ENCODE data around the gene KRT8.

The KRT8 gene

DNA sequence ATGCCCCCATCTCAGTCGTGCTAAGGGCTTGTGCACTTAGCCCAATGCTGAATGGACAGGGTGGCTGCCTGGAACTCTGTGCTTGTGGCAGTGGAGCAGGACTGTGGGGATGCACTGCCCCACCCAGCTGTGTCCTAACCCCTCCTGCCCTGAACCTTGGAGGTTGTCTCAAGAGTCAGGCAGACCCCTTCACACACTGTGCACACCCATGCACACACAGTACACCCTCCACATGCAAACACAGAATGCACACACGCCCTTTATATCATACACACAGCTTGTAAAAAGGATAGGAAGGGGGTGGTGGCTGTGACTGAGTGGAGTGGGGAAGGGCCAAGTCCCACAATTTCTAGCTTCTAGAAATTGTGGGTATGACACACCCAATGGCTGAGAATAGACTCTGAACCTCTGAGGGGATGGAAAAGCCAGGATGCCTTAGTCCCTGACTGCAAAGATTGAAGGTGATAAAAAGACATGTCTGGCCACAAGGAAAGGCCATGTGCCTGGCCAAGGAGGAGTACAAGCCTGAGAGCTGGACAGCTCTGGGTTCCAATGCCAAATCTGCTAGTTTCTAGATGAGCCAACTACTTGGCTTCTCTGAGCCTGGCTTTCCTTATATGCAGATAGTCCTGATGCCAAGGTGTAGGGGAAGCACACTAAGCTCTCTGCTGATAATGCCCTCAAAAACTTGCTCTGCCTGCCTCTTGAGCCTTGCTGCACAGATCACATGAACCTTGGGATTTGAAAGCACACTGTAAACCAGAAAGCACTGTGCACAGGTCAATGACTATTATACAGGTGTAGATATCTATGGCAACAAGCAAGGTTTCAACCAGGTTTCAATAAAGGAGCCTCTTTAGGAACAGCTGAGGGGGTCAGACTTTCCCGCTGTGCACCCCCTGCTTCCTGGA lies 8.4 kb downstream of the KRT8 start:
- DNase-seq (ENCODE audit: low read depth): no peak
- TF ChIP-seq, protein P1, sequence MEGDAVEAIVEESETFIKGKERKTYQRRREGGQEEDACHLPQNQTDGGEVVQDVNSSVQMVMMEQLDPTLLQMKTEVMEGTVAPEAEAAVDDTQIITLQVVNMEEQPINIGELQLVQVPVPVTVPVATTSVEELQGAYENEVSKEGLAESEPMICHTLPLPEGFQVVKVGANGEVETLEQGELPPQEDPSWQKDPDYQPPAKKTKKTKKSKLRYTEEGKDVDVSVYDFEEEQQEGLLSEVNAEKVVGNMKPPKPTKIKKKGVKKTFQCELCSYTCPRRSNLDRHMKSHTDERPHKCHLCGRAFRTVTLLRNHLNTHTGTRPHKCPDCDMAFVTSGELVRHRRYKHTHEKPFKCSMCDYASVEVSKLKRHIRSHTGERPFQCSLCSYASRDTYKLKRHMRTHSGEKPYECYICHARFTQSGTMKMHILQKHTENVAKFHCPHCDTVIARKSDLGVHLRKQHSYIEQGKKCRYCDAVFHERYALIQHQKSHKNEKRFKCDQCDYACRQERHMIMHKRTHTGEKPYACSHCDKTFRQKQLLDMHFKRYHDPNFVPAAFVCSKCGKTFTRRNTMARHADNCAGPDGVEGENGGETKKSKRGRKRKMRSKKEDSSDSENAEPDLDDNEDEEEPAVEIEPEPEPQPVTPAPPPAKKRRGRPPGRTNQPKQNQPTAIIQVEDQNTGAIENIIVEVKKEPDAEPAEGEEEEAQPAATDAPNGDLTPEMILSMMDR (conservative IDR thresholded peaks at IDR 0.05; ENCODE audit: control insufficient read depth, insufficient read depth, low read depth, low read length): no peak
- H3K4me3 ChIP-seq (ENCODE audit: control insufficient read depth, low read depth, low read length): no peak overlapping the region

DNA sequence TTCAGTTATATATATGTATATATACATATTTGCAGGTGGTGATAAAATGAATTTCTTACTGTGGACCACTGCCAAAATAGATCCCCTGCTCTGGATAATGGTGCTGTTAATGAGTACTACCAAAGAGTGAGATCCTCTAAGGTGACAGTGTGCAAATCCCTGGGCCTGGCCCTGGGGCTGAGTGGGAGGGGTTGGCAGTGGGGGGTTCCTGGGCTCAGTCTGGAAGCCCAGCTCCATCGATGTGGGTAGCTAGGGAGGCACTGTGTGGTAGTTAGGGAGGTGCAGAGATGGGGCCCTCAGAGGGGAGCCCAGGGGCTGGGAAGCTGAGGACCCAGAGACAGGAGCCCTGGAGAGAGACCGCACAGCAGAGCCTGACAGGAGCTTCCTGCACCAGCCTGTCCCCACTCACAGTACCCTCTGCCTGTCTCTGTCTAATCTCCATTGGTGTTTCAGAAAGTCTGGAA lies 9.1 kb downstream of the KRT8 start:
- TF ChIP-seq, protein P1 (conservative IDR thresholded peaks at IDR 0.05; ENCODE audit: control insufficient read depth, insufficient read depth, low read depth, low read length): no peak
- H3K4me3 ChIP-seq (ENCODE audit: control insufficient read depth, low read depth, low read length): no peak overlapping the region
- no peak for DNase-seq (ENCODE audit: low read depth)

DNA sequence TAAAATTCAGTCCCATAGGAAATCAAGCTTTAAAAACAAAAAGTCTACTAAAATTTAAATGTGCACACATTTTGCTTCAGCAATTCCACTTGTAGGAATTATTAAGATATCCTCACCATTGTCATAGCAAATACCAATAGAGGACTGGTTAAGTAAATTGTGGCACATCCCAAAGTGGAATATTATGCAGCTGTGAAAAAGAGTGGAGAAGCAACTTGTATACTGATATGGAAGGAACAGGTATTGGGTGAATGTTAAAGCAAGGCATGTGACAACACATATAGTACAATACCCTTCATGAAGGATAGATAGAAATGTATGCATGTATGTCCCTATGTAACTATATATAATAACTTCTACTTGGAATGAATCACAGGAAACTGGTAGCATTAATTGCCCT lies 11.9 kb downstream of the KRT8 start:
- no peak overlapping the region for H3K4me3 ChIP-seq (ENCODE audit: control insufficient read depth, low read depth, low read length)
- DNase-seq (ENCODE audit: low read depth): no peak
- TF ChIP-seq, protein P1 (conservative IDR thresholded peaks at IDR 0.05; ENCODE audit: control insufficient read depth, insufficient read depth, low read depth, low read length): no peak

DNA sequence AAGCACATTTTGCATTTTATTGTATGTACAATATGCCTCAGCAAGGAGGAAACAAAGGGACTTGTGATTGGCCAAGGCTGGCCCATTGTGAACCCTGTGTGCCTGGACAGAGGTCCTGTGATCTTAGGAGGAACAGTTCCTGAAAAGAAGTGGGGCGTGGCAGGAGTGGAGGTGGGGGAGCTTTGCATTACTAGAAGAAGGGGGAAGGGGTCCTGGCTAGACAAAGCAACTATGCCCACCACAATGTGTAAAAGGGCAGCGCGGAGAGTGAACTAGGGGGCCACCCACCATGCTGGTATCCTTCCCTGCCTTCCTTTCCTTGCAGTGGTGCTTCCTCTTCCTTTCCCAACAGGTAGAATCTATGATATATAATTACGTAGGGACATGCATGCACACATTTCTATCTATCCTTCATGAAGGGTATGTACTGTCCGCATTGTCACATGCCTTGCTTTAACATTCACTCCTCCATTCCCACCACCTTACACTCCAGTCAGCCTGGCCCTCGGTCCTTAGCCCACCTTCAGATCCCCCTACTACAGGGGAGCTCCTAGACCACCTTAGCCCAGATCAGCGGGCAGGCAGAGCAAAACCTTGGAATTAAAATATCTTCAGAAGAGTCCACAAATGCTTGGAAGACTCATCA lies 12.5 kb downstream of the KRT8 start:
- H3K4me3 ChIP-seq (ENCODE audit: control insufficient read depth, low read depth, low read length): no peak overlapping the region
- no peak for DNase-seq (ENCODE audit: low read depth)
- TF ChIP-seq, protein P1 (conservative IDR thresholded peaks at IDR 0.05; ENCODE audit: control insufficient read depth, insufficient read depth, low read depth, low read length): no peak

DNA sequence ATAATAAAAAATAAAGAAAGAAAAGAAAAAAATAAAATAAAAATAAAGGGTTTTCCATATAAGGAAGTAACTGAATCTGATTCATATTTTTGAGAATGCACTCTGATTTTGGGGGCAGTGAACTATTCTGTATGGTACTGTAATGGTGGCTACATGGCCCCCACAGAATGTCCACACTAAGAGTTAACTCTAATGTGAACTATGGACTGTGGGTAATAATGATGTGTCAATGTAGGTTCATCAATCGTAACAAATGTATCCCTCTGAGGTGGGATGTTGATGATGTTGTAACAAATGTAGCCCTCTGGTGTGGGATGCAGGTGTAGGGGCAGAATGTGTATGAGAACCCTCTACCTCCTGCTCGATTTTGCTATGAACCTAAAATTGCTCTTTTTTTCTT lies 13.8 kb downstream of the KRT8 start:
- H3K4me3 ChIP-seq (ENCODE audit: control insufficient read depth, low read depth, low read length): no peak overlapping the region
- TF ChIP-seq, protein P1 (conservative IDR thresholded peaks at IDR 0.05; ENCODE audit: control insufficient read depth, insufficient read depth, low read depth, low read length): no peak
- DNase-seq (ENCODE audit: low read depth): no peak

DNA sequence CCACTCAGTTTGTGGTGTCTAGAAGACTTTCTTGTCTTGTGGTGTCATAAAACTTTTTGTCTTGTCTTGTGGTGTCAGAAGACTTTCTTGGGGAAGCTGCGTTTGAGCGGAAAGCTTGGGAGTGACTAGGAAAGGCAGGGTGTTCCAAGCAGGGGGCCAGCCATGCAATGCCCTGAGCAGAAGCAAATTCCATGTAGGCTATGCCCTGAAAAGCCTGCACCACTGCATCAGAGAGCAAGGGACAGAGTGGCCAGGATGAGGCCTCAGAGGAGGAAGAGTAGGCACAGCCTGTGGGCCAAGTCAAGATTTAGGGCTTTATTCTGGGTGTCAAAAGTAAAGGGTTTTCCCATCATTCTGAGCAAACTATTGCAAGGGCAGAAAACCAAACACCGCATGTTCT lies 14.5 kb downstream of the KRT8 start:
- TF ChIP-seq, protein P1 (conservative IDR thresholded peaks at IDR 0.05; ENCODE audit: control insufficient read depth, insufficient read depth, low read depth, low read length): no peak
- H3K4me3 ChIP-seq (ENCODE audit: control insufficient read depth, low read depth, low read length): no peak overlapping the region
- DNase-seq (ENCODE audit: low read depth): no peak

Data from fibroblast of mammary gland (primary cell).